GM12878 (cell line): ENCODE results near the gene AOAH. TPM values are rescaled to one million over a fixed set of nuclear protein-coding genes. Genes with fewer than 3 reads are reported as not detected.
"Not testable (repeated sequence)": the region's sequence is repeated elsewhere in the genome, so short reads cannot be mapped to it uniquely, and the experiment has no call there.

Source experiments
- ATAC-seq: fragments of 200-7000 bp; cut with Tn5 transposase; 3 replicates; pipeline ENCODE4 v1.9.1; 2020; ENCODE audit warnings: mild to moderate bottlenecking, moderate library complexity
- BruUV-seq: library from RNA; stranded (reverse); fragments of 400-500 nt; replicated peaks from 2 replicates; lab custom pipeline; 2021; lab: Mats Ljungman, UMichigan
- CTCF ChIA-PET: fragments of 300-600 bp; sonication (Branson Sonifier 250); formaldehyde crosslinking; extraction: SDS; loops from one replicate; lab custom pipeline; 2021; ENCODE audit warnings: inconsistent platforms; lab: Yijun Ruan, JAX
- POLR2A ChIA-PET: fragments of 350-600 bp; formaldehyde crosslinking; extraction: SDS; loops from one replicate; lab custom pipeline; 2021; ENCODE audit warnings: inconsistent platforms; lab: Charles Lee
- RAD21 ChIA-PET: fragments of 300-600 bp; sonication (Branson Sonifier 250); formaldehyde crosslinking; loops from one replicate; lab custom pipeline; 2023; ENCODE audit warnings: antibody characterized with exemption; ENCODE audit not compliant: unreplicated experiment; lab: Charles Lee
- SMC1A ChIA-PET: fragments of 300-600 bp; sonication (Branson Sonifier 250); formaldehyde crosslinking; loops from one replicate; lab custom pipeline; 2023; ENCODE audit not compliant: unreplicated experiment, uncharacterized antibody; lab: Charles Lee
- DNase-seq: peaks from one replicate; pipeline ENCODE4 v3.0.0-alpha.2; 2011; ENCODE audit warnings: low read depth, low spot score
- FAIRE-seq: peaks from 3 replicates; lab custom pipeline; 2011; peaks lifted over from hg19 to GRCh38; lab: Jason Lieb, UNC
- H2AFZ ChIP-seq: 2 replicates; pipeline ENCODE4 v1.6.0; 2011; ENCODE audit warnings: low read depth, low read length, control low read depth; ENCODE audit not compliant: control insufficient read depth
- H3K27ac ChIP-seq: 2 replicates; pipeline ENCODE4 v1.5.1; 2011; ENCODE audit warnings: control low read depth; ENCODE audit not compliant: control insufficient read depth, insufficient read depth
- H3K27me3 ChIP-seq, 2 experiments: replicated peaks in 1 of 2; 2 replicates each; pipeline versions ENCODE4 v1.6.0 to v1.6.1; 2011; ENCODE audit warnings: low read length in 1 of 2; ENCODE audit not compliant: control insufficient read depth in 2 of 2, insufficient read depth in 2 of 2
- H3K36me3 ChIP-seq, 2 experiments: 2 replicates each; pipeline ENCODE4 v1.5.1; 2011; ENCODE audit warnings: low read length in 1 of 2; ENCODE audit not compliant: control insufficient read depth in 2 of 2, insufficient read depth in 2 of 2
- H3K4me1 ChIP-seq: 2 replicates; pipeline ENCODE4 v1.6.1; 2011; ENCODE audit warnings: mild to moderate bottlenecking, low read length, moderate library complexity, mixed read lengths; ENCODE audit not compliant: control insufficient read depth, insufficient read depth
- H3K4me2 ChIP-seq: 2 replicates; pipeline ENCODE4 v1.6.0; 2011; ENCODE audit warnings: control low read depth; ENCODE audit not compliant: control insufficient read depth, insufficient read depth
- H3K4me3 ChIP-seq: fragments of 200-600 bp; sonication (generic); 2 replicates; pipeline ENCODE4 v1.5.1; 2016
- H3K79me2 ChIP-seq: 2 replicates; pipeline ENCODE4 v1.6.0; 2011; ENCODE audit warnings: low read length; ENCODE audit not compliant: control insufficient read depth, insufficient read depth
- H3K9ac ChIP-seq: 2 replicates; pipeline ENCODE4 v1.8.0; 2011; ENCODE audit warnings: low read length, control low read depth, mixed read lengths; ENCODE audit not compliant: control insufficient read depth, insufficient read depth
- H3K9me3 ChIP-seq: replicated peaks from 3 replicates; pipeline ENCODE4 v1.5.1; 2011; ENCODE audit warnings: mild to moderate bottlenecking, low read length; ENCODE audit not compliant: control insufficient read depth, insufficient read depth
- H4K20me1 ChIP-seq: 2 replicates; pipeline ENCODE4 v1.6.0; 2011; ENCODE audit not compliant: control insufficient read depth, insufficient read depth
- CHD1 ChIP-seq: IDR thresholded peaks from 2 replicates; pipeline ENCODE4 v1.6.1; 2012; ENCODE audit warnings: low read depth, low read length, improper control_type of control experiment
- CHD4 ChIP-seq: fragments of 200-600 bp; sonication (generic); IDR thresholded peaks from 2 replicates; pipeline ENCODE4 v1.6.1; 2016; ENCODE audit warnings: mild to moderate bottlenecking
- EP300 ChIP-seq, 2 experiments: fragments of 150-350 bp in 1 of 2; IDR thresholded peaks; 2 replicates each; pipeline ENCODE4 v1.6.1; 2011 to 2012; ENCODE audit warnings: low read depth in 2 of 2, low read length in 2 of 2, borderline replicate concordance in 1 of 2, improper control_type of control experiment in 1 of 2, inconsistent platforms in 1 of 2; ENCODE audit not compliant: control insufficient read depth in 1 of 2
- GABPA ChIP-seq: IDR thresholded peaks from 2 replicates; pipeline ENCODE4 v1.6.1; 2014; ENCODE audit warnings: antibody characterized with exemption, low read depth, mild to moderate bottlenecking, inconsistent platforms
- KDM1A ChIP-seq: fragments of 200-600 bp; sonication (generic); IDR thresholded peaks from 2 replicates; pipeline ENCODE4 v1.6.1; 2016; ENCODE audit warnings: borderline replicate concordance
- PAX8 ChIP-seq: fragments of 450-650 bp; IDR thresholded peaks from 2 replicates; pipeline ENCODE4 v1.6.1; 2017; ENCODE audit warnings: mild to moderate bottlenecking, moderate library complexity
- POU2F2 ChIP-seq: IDR thresholded peaks from 3 replicates; pipeline ENCODE4 v1.6.1; 2011; ENCODE audit warnings: low read depth, mild to moderate bottlenecking, low read length, borderline replicate concordance
- RB1 ChIP-seq: fragments of 450-650 bp; formaldehyde crosslinking; IDR thresholded peaks from 2 replicates; pipeline ENCODE4 v1.6.1; 2017; ENCODE audit warnings: mild to moderate bottlenecking, borderline replicate concordance
- RBBP5 ChIP-seq: fragments of 200-600 bp; sonication (generic); conservative IDR thresholded peaks from 2 replicates; pipeline ENCODE4 v1.6.1; 2016
- TAF1 ChIP-seq: IDR thresholded peaks from 2 replicates; pipeline ENCODE4 v1.6.1; 2011; ENCODE audit warnings: mild to moderate bottlenecking, low read depth, low read length, borderline replicate concordance
- WGBS: methylation state at CpG from one replicate; pipeline ENCODE4 v1.1.6; 2016; ENCODE audit warnings: low lambda C conversion rate; ENCODE audit not compliant: insufficient replicate concordance, insufficient coverage; ENCODE audit errors: missing lambda C conversion rate; 5-methylcytosine and 5-hydroxymethylcytosine counted together
- in situ Hi-C: fragments of 300-500 bp; cut with MboI; formaldehyde crosslinking; loops from 9 replicates; pipeline ENCODE4 v1.14.3; 2018; ENCODE audit warnings: mixed read lengths
- intact Hi-C: fragments of 100-400 bp; cut with micrococcal nuclease; formaldehyde crosslinking; loops from one replicate; pipeline ENCODE4 v1.14.2; 2022; ENCODE audit not compliant: unreplicated experiment
- polyA plus RNA-seq, 11 experiments: library from polyadenylated mRNA; depleted of rRNA in 4 of 11; unstranded in 6 of 11; stranded (reverse) in 5 of 11; fragments of >200 nt; fragmentation: Nextera tagmentation in 4 of 11; fragmentation: Illumina TruSeq in 1 of 11; extraction: Ambion mirVana in 4 of 11; extraction: Trizol in 1 of 11; gene quantifications; 1 replicate in 1 of 11; 2 replicates in 10 of 11; pipeline versions ENCODE4 v1.2.1 to v1.2.3, GENCODE V29; 2011 to 2016; ENCODE audit warnings: inconsistent platforms in 2 of 11, missing spikeins in 2 of 11, low read depth in 1 of 11
- total RNA-seq, 4 experiments: library from RNA; depleted of rRNA in 3 of 4; stranded (reverse); fragments of >200 nt in 3 of 4; fragmentation: Illumina TruSeq in 1 of 4; extraction: Trizol in 1 of 4; gene quantifications; 2 replicates each; pipeline versions ENCODE4 v1.2.1 to v1.2.3, GENCODE V29; 2013 to 2021
- TF ChIP-seq, protein P1 (sequence below): fragments of 450-650 bp; IDR thresholded peaks from 2 replicates; pipeline ENCODE4 v1.6.1; 2014; ENCODE audit warnings: mild to moderate bottlenecking
- TF ChIP-seq, protein P2 (sequence below): IDR thresholded peaks from 2 replicates; pipeline ENCODE4 v1.6.1; 2012; ENCODE audit warnings: low read depth, low read length, improper control_type of control experiment
- TF ChIP-seq, protein P3 (sequence below): fragments of 450-650 bp; IDR thresholded peaks from 2 replicates; pipeline ENCODE4 v1.6.1; 2018; ENCODE audit warnings: mild to moderate bottlenecking, low read depth, moderate library complexity; ENCODE audit not compliant: partially characterized antibody

AOAH gene
- total and polyA plus RNA-seq, 10 of the 15 experiments (the other 5 are each of a cell fraction or from before 2014, with no cell fraction given): 0.32 to 2.8 (median 1.4) TPM

DNA sequence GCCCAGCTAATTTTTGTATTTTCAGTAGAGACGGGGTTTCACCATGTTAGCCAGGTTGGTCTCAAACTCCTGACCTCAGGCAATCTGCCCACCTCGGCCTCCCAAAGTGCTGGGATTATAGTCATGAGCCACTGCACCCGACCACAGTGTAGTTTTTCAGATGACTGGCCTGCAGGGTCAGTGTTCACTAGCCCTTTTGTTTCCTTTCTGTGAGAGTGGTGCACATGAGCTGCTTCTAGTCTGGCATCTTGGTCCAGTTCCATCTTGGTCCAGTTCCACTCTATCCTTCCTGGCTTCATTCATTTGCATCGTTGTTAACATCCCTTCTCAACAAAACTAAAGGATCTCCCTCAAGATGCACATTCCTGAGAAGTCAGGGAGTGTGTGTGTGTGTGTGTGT lies 240.4 kb downstream of the AOAH start:
- in situ Hi-C loops: loop anchor here (5.0 kb wide), 1 partner anchor 718 kb away; no protein-coding TSS in a partner anchor
- H3K27me3 ChIP-seq, H2AFZ ChIP-seq, H3K79me2 ChIP-seq, H3K9ac ChIP-seq, H4K20me1 ChIP-seq, H3K9me3 ChIP-seq, ATAC-seq, H3K4me2 ChIP-seq, BruUV-seq, POLR2A ChIA-PET, RAD21 ChIA-PET, H3K4me1 ChIP-seq, H3K27ac ChIP-seq, CTCF ChIA-PET, FAIRE-seq, H3K4me3 ChIP-seq, H3K36me3 ChIP-seq, DNase-seq, SMC1A ChIA-PET: not testable (repeated sequence)
- WGBS: 13% methylated on average over 4 of the region's 4 CpGs
- intact Hi-C loops: loop anchor here (10.0 kb wide), 1 partner anchor 371 kb away; no protein-coding TSS in a partner anchor

DNA sequence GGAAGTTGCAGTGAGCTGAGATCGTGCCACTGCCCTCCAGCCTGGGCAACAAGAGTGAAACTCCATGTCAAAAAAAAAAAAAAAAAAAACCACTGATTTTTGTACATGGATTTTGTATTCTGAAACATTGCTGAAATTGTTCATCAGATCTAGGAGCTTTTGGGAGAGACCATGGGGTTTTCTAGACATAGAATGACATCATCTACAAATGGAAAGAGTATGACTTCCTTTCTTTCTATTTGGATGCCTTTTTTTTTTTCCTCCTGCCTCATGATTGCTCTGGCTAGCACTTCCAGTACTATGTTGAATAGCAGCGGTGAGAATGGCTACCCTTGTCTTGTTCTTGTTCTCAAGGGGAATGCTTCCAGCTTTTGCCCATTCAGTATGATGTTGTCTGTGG lies 245.5 kb downstream of the AOAH start:
- no peak overlapping the region for H3K9ac ChIP-seq
- H3K4me2 ChIP-seq: no peak overlapping the region
- H3K36me3 ChIP-seq: no peaks in the 10 kb centered on the region
- no TSS peak for BruUV-seq
- H3K27ac ChIP-seq: no peak overlapping the region
- RAD21 ChIA-PET: interaction anchor here (0.6 to 1.4 kb wide), 2 partner anchors 9 to 502 kb away, joined by 3 read pairs; no protein-coding TSS in a partner anchor
- SMC1A ChIA-PET: interaction anchor here (1.5 kb wide), 1 partner anchor 10 kb away, joined by 5 read pairs; no protein-coding TSS in a partner anchor
- in situ Hi-C loops: no loop called here
- no peak for DNase-seq
- no peak for ATAC-seq
- H3K9me3 ChIP-seq: no peaks in the 10 kb centered on the region; the same call in 2 of the 3 replicates
- no peak overlapping the region for H3K4me3 ChIP-seq
- no peaks in the 10 kb centered on the region; a peak in 1 of 4 replicates for H3K27me3 ChIP-seq
- CTCF ChIA-PET: interaction anchor here (0.7 to 2.5 kb wide), 3 partner anchors 9 to 192 kb away, joined by 3 to 7 read pairs (median 5); no protein-coding TSS in a partner anchor
- H3K79me2 ChIP-seq: no peaks in the 10 kb centered on the region
- POLR2A ChIA-PET: no interaction called here
- intact Hi-C loops: no loop called here
- FAIRE-seq: no peak
- no peaks in the 10 kb centered on the region for H3K4me1 ChIP-seq
- no peak overlapping the region for H2AFZ ChIP-seq
- WGBS: 36% methylated on average over 2 of the region's 2 CpGs
- H4K20me1 ChIP-seq: no peaks in the 10 kb centered on the region
- TF ChIP-seq CHD1: no peak
- no peak for TF ChIP-seq RB1
- TF ChIP-seq POU2F2: no peak
- TF ChIP-seq, protein P1, sequence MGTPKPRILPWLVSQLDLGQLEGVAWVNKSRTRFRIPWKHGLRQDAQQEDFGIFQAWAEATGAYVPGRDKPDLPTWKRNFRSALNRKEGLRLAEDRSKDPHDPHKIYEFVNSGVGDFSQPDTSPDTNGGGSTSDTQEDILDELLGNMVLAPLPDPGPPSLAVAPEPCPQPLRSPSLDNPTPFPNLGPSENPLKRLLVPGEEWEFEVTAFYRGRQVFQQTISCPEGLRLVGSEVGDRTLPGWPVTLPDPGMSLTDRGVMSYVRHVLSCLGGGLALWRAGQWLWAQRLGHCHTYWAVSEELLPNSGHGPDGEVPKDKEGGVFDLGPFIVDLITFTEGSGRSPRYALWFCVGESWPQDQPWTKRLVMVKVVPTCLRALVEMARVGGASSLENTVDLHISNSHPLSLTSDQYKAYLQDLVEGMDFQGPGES: no peak
- TF ChIP-seq, protein P2, sequence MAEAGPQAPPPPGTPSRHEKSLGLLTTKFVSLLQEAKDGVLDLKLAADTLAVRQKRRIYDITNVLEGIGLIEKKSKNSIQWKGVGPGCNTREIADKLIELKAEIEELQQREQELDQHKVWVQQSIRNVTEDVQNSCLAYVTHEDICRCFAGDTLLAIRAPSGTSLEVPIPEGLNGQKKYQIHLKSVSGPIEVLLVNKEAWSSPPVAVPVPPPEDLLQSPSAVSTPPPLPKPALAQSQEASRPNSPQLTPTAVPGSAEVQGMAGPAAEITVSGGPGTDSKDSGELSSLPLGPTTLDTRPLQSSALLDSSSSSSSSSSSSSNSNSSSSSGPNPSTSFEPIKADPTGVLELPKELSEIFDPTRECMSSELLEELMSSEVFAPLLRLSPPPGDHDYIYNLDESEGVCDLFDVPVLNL: no peak
- no peak for TF ChIP-seq GABPA
- TF ChIP-seq EP300 (IDR thresholded peaks at IDR 0.05; ENCODE audit: borderline replicate concordance in 1 of 2, control insufficient read depth in 1 of 2, low read depth in 2 of 2, low read length in 2 of 2): no peak
- TF ChIP-seq PAX8: no peak
- no peak for TF ChIP-seq TAF1
- TF ChIP-seq, protein P3, sequence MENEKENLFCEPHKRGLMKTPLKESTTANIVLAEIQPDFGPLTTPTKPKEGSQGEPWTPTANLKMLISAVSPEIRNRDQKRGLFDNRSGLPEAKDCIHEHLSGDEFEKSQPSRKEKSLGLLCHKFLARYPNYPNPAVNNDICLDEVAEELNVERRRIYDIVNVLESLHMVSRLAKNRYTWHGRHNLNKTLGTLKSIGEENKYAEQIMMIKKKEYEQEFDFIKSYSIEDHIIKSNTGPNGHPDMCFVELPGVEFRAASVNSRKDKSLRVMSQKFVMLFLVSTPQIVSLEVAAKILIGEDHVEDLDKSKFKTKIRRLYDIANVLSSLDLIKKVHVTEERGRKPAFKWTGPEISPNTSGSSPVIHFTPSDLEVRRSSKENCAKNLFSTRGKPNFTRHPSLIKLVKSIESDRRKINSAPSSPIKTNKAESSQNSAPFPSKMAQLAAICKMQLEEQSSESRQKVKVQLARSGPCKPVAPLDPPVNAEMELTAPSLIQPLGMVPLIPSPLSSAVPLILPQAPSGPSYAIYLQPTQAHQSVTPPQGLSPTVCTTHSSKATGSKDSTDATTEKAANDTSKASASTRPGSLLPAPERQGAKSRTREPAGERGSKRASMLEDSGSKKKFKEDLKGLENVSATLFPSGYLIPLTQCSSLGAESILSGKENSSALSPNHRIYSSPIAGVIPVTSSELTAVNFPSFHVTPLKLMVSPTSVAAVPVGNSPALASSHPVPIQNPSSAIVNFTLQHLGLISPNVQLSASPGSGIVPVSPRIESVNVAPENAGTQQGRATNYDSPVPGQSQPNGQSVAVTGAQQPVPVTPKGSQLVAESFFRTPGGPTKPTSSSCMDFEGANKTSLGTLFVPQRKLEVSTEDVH: no peak
- TF ChIP-seq CHD4: no peak
- TF ChIP-seq RBBP5: no peak
- no peak for TF ChIP-seq KDM1A
